OCI-LY3 (cell line): Measurements from ENCODE around the gene RAB4B.

ENCODE experiments used
- H2AFZ ChIP-seq: fragments of 200-600, 300-600 bp; shearing (Covaris generic); 2 replicates; pipeline ENCODE4 v1.6.0; 2014; ENCODE audit warnings: antibody characterized with exemption, low read depth, low read length
- H3K27ac ChIP-seq: fragments of 200-600, 300-600 bp; sonication (generic); 2 replicates; pipeline ENCODE4 v1.5.1; 2014; ENCODE audit warnings: mild to moderate bottlenecking, low read length, moderate library complexity, mixed read lengths
- H3K27me3 ChIP-seq: fragments of 200-600, 300-600 bp; sonication (generic); 2 replicates; pipeline ENCODE4 v1.6.1; 2014; ENCODE audit warnings: low read depth, low read length, mixed read lengths
- H3K36me3 ChIP-seq: fragments of 200-600, 300-600 bp; sonication (generic); replicated peaks from 2 replicates; pipeline ENCODE3; 2014; ENCODE audit warnings: low read depth, low read length, mixed read lengths
- H3K4me1 ChIP-seq: fragments of 300-600, 200-600 bp; sonication (generic); 2 replicates; pipeline ENCODE4 v1.6.1; 2014; ENCODE audit warnings: low read length, mixed read lengths
- H3K4me2 ChIP-seq: fragments of 200-600, 300-600 bp; sonication (generic); 2 replicates; pipeline ENCODE4 v1.6.1; 2014; ENCODE audit warnings: low read length, mixed read lengths
- H3K4me3 ChIP-seq: fragments of 300-600, 200-600 bp; sonication (generic); 2 replicates; pipeline ENCODE4 v1.5.1; 2014; ENCODE audit warnings: antibody characterized with exemption, mild to moderate bottlenecking, low read length, moderate library complexity
- H3K79me2 ChIP-seq: fragments of 300-600, 200-600 bp; shearing (Covaris generic); 2 replicates; pipeline ENCODE4 v1.6.1; 2014; ENCODE audit warnings: mild to moderate bottlenecking, low read length, mixed read lengths
- H3K9ac ChIP-seq: fragments of 300-600, 200-600 bp; shearing (Covaris generic); 2 replicates; pipeline ENCODE4 v1.6.0; 2014; ENCODE audit warnings: mild to moderate bottlenecking, low read length, moderate library complexity
- H3K9me3 ChIP-seq: fragments of 200-600, 300-600 bp; shearing (Covaris generic); 2 replicates; pipeline ENCODE4 v1.6.1; 2014; ENCODE audit warnings: low read length, mixed read lengths; ENCODE audit not compliant: insufficient read depth
- H4K20me1 ChIP-seq: fragments of 200-600, 300-600 bp; sonication (generic); 2 replicates; pipeline ENCODE4 v1.6.1; 2016; ENCODE audit warnings: low read length, mixed read lengths; ENCODE audit not compliant: insufficient read depth
- CTCF ChIP-seq: fragments of 200-600, 300-600 bp; sonication (generic); IDR thresholded peaks from 2 replicates; pipeline ENCODE4 v1.5.1; 2014; ENCODE audit warnings: antibody characterized with exemption, low read length, low read depth
- EZH2phosphoT487 ChIP-seq: fragments of 200-600 bp; shearing (Covaris generic); IDR thresholded peaks from 2 replicates; pipeline ENCODE4 v1.6.1; 2018; ENCODE audit warnings: antibody characterized with exemption, mixed run types, low read depth

Gene RAB4B

GRCh38 chr19:40799558-40800338, 21.7 kb downstream of the RAB4B start:
- H4K20me1 ChIP-seq, result peaks cover 49% of the 10 kb centered on the region
- no peak overlapping the region for H2AFZ ChIP-seq
- no peaks in the 10 kb centered on the region for H3K27me3 ChIP-seq
- peak overlapping the region; percentile 63 for H3K27ac ChIP-seq
- no peak for TF ChIP-seq CTCF
- no peak for TF ChIP-seq EZH2phosphoT487
- no peaks in the 10 kb centered on the region for H3K9me3 ChIP-seq
- H3K79me2 ChIP-seq, result peaks cover 57% of the 10 kb centered on the region
- peaks cover 63% of the 10 kb centered on the region for H3K4me1 ChIP-seq
- H3K4me2 ChIP-seq, result peak overlapping the region; percentile 96
- H3K4me3 ChIP-seq, result peak overlapping the region; percentile 86
- peaks cover 36% of the 10 kb centered on the region for H3K36me3 ChIP-seq
- peak overlapping the region; percentile 90 for H3K9ac ChIP-seq

GRCh38 chr19:40800339-40800996, 22.4 kb downstream of the RAB4B start:
- H3K36me3 ChIP-seq, result peaks cover 43% of the 10 kb centered on the region
- peaks cover 56% of the 10 kb centered on the region for H4K20me1 ChIP-seq

GRCh38 chr19:40800997-40801377, 22.9 kb downstream of the RAB4B start:
- H2AFZ ChIP-seq, result no peak overlapping the region
- no peaks in the 10 kb centered on the region for H3K9me3 ChIP-seq
- no peak overlapping the region for H3K9ac ChIP-seq
- H3K4me1 ChIP-seq, result peaks cover 64% of the 10 kb centered on the region
- peaks cover 48% of the 10 kb centered on the region for H3K36me3 ChIP-seq
- H3K4me2 ChIP-seq, result peak overlapping the region; percentile 96; the same call in 1 of the 2 replicates
- TF ChIP-seq EZH2phosphoT487 (no peak), CTCF (no peak)
- H3K27me3 ChIP-seq, result no peaks in the 10 kb centered on the region
- H3K27ac ChIP-seq, result no peak overlapping the region
- no peak overlapping the region for H3K4me3 ChIP-seq
- H3K79me2 ChIP-seq, result peaks cover 70% of the 10 kb centered on the region
- peaks cover 61% of the 10 kb centered on the region for H4K20me1 ChIP-seq

More at GRCh38 chr19:40800339-40800996, 22.4 kb downstream of the RAB4B start:
- Histone ChIP-seq H3K79me2 (peaks cover 65% of the 10 kb centered on the region), H3K27me3 (no peaks in the 10 kb centered on the region), H3K27ac (peak overlapping the region; percentile 63), H2AFZ (no peak overlapping the region), H3K4me1 (peaks cover 63% of the 10 kb centered on the region), H3K4me2 (peak overlapping the region; percentile 96), H3K4me3 (peak overlapping the region; percentile 86), H3K9ac (peak overlapping the region; percentile 90), H3K9me3 (no peaks in the 10 kb centered on the region)
- TF ChIP-seq EZH2phosphoT487, result no peak
- TF ChIP-seq CTCF, result no peak
